ENCODE data around the gene NFKBIE. TPM values are rescaled to one million over a fixed set of nuclear protein-coding genes. Genes with fewer than 3 reads are reported as not detected.
A peak's percentile ranks its signal among the peaks of the same experiment; 100 is the strongest.

NFKBIE gene
- total and polyA plus RNA-seq, 7 donors = 4.7 to 16.2 (median 10.0) TPM

GRCh38 chr6:44255871-44256774, 9.2 kb downstream of the NFKBIE start:
- WGBS, 2 donors = 12 to 21% methylated on average over 15 of the region's 15 CpGs
- H3K36me3 ChIP-seq = peaks cover 37 to 56% (median 47%) of the 10 kb centered on the region in 4 donors
- H3K27ac ChIP-seq = peak overlapping the region; percentile 88 to 95 (median 92)
- peaks cover 0 to 26% (median 19%) of the 10 kb centered on the region in 4 donors for H3K4me1 ChIP-seq
- H3K9me3 ChIP-seq = no peaks in the 10 kb centered on the region
- no peak for DNase-seq
- no peak for TF ChIP-seq POLR2AphosphoS5 (IDR thresholded peaks at IDR 0.05)
- TF ChIP-seq, protein P1, sequence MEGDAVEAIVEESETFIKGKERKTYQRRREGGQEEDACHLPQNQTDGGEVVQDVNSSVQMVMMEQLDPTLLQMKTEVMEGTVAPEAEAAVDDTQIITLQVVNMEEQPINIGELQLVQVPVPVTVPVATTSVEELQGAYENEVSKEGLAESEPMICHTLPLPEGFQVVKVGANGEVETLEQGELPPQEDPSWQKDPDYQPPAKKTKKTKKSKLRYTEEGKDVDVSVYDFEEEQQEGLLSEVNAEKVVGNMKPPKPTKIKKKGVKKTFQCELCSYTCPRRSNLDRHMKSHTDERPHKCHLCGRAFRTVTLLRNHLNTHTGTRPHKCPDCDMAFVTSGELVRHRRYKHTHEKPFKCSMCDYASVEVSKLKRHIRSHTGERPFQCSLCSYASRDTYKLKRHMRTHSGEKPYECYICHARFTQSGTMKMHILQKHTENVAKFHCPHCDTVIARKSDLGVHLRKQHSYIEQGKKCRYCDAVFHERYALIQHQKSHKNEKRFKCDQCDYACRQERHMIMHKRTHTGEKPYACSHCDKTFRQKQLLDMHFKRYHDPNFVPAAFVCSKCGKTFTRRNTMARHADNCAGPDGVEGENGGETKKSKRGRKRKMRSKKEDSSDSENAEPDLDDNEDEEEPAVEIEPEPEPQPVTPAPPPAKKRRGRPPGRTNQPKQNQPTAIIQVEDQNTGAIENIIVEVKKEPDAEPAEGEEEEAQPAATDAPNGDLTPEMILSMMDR (IDR thresholded peaks at IDR 0.05) = no peak
- no peak for TF ChIP-seq EP300 (IDR thresholded peaks at IDR 0.05)
- no peak for TF ChIP-seq POLR2A (IDR thresholded peaks at IDR 0.05)
- no peaks in the 10 kb centered on the region for H3K27me3 ChIP-seq
- H3K4me3 ChIP-seq = peak overlapping the region; percentile 76 to 94 (median 90)
- intact Hi-C loops (cut with DNase I) = loop anchor here (5.0 kb wide), 1 partner anchor 159 kb away; no protein-coding TSS in a partner anchor

GRCh38 chr6:44255105-44255808, 10.1 kb downstream of the NFKBIE start:
- Histone ChIP-seq H3K4me1 (peaks cover 0 to 26% (median 19%) of the 10 kb centered on the region in 4 donors), H3K27ac (peak overlapping the region in 3 of 4 donors; percentile 3 to 94 (median 13)), H3K4me3 (no peak overlapping the region), H3K27me3 (no peaks in the 10 kb centered on the region), H3K36me3 (peaks cover 46 to 64% (median 55%) of the 10 kb centered on the region in 4 donors), H3K9me3 (no peaks in the 10 kb centered on the region)
- no peak for DNase-seq
- 59 to 74% methylated on average over 16 of the region's 16 CpGs for WGBS, 2 donors
- TF ChIP-seq POLR2A (IDR thresholded peaks at IDR 0.05) (no peak), POLR2AphosphoS5 (IDR thresholded peaks at IDR 0.05) (no peak), EP300 (IDR thresholded peaks at IDR 0.05) (no peak)
- TF ChIP-seq, protein P1 (IDR thresholded peaks at IDR 0.05) = no peak
- intact Hi-C loops (cut with DNase I) = loop anchor here (5.0 kb wide), 1 partner anchor 158 kb away; no protein-coding TSS in a partner anchor

DNA sequence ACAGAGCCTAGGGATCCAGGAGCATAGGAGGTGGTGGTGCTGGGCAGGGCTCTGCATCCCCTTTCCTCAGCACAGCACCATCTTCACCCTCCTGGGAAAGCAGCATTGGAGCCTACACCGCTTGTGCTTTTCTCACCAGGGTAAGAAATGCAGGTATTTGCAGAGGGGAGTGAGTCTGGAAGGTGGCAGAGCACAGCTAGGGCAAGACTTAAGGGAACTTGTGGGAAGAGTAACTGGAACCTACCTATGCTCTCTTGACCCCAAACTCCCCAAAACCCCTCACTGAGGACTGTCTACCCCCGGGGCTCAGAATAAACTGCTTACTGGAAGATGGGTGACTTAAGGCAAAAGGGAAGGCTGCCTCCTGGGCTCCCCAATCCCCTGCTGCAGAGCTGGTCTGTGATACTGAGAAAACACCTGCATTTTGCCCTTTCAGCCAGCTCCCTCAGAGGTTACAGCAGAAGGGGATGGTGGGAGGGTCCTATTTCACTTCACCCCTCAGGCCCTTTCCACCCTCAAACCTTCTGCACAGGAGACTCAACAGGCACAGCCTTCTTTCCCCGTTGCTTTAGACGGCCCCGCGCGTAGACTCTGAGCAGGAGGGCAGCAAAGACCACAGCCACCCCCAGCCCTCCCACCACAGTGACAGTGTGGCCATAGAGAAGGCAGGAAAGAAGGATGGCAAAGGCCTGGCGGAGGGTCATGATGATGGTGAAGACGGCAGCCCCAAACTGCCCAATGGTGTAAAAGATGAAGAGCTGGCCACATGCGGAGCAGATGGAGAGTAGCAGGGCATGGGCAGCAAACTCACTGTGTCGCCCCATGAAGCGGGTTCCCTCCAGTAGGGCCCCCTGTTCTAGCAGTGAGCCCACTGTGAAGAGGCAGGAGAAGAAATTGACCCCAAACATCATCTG, 10.9 kb downstream of the NFKBIE start:
- Histone ChIP-seq H3K9me3 (no peaks in the 10 kb centered on the region), H3K36me3 (peaks cover 49 to 66% (median 59%) of the 10 kb centered on the region in 4 donors), H3K4me3 (no peak overlapping the region), H3K27ac (no peak overlapping the region), H3K4me1 (peaks cover 0 to 26% (median 21%) of the 10 kb centered on the region in 4 donors), H3K27me3 (no peaks in the 10 kb centered on the region)
- intact Hi-C loops (cut with DNase I) = loop anchor here (5.0 kb wide), 1 partner anchor 157 kb away; no protein-coding TSS in a partner anchor
- 80 to 83% methylated on average over 12 of the region's 12 CpGs for WGBS, 2 donors
- TF ChIP-seq, protein P1 (IDR thresholded peaks at IDR 0.05) = no peak
- no peak for TF ChIP-seq EP300 (IDR thresholded peaks at IDR 0.05)
- TF ChIP-seq POLR2A (IDR thresholded peaks at IDR 0.05) = no peak
- no peak for TF ChIP-seq POLR2AphosphoS5 (IDR thresholded peaks at IDR 0.05)
- no peak for DNase-seq
